MV-4-11 (cell line): ENCODE results near the gene ECT2L.
A peak's percentile ranks its signal among the peaks of the same experiment; 100 is the strongest.

Experiments used
- DNase-seq: peaks from one replicate; lab custom pipeline; 2025; lab: John Stamatoyannopoulos, UW

ECT2L gene

DNA sequence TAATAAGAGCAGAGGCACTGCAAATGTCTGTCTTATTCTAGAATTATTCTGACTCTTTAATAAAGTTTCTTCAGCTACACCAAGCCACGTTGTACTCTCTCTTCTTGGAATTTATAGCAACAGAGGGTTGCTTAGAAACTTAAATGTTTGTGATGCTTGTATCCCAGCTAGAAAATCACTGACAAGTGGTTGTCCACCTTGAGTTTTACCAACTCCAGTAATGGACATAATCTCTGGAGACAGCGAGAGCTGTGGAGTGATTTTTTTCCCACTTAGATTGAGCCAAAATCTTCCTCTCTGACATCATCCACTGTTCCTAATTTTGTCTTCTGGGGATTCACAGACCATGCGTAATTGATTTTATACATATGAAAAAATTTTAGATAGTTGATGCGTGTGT, 8.0 kb downstream of the ECT2L start:
- DNase-seq: no peak

DNA sequence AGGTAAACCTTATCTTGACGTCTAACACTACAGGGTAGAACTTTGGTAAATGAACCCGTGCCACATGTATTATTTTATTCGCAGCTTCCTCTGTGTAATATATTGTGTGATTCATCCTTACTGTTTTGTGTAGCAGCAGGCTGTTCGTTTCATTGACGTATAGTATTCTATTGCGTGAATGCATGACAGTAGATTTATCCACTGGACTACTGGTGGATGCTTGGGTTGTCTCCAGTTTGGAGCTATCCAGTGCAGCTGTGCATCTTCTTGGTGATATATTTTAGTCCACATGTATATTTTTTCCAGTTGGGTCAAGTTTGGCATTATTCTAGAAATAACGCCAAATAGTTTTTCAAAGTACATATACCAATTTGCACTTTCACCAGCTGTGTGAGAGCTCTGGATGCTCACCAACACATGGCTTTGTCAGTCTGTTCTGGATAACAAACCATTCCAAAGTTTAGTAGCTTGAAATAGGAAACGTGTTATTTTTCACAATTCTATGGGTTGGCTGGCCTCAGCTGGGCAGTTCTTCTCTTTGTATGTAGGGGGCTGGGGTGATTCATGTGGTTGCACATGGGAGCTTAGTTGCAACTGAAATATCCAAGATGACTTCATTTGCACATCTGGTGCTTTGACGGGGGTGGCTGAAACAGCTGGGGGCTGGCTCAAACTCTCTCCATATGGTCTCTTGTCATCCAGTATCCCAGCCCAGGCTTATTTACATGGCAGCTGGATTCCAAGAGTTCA, 9.3 kb downstream of the ECT2L start:
- DNase-seq: peak; percentile 89

GRCh38 chr6:138806889-138807288, 11.0 kb downstream of the ECT2L start:
- peak; percentile 76 for DNase-seq

- DNase-seq: no peak
These were observed 13.8 kb downstream of the ECT2L start for GRCh38 chr6:138809677-138810076.

GRCh38 chr6:138811866-138812265, 16.0 kb downstream of the ECT2L start:
- peak; percentile 90 for DNase-seq

- DNase-seq: no peak
These were observed 18.4 kb downstream of the ECT2L start for GRCh38 chr6:138814179-138814834.

- no peak for DNase-seq
These were observed 19.3 kb downstream of the ECT2L start for GRCh38 chr6:138815221-138815620.

- peak; percentile 61 for DNase-seq
These were observed 20.1 kb downstream of the ECT2L start for GRCh38 chr6:138815797-138816528.

DNA sequence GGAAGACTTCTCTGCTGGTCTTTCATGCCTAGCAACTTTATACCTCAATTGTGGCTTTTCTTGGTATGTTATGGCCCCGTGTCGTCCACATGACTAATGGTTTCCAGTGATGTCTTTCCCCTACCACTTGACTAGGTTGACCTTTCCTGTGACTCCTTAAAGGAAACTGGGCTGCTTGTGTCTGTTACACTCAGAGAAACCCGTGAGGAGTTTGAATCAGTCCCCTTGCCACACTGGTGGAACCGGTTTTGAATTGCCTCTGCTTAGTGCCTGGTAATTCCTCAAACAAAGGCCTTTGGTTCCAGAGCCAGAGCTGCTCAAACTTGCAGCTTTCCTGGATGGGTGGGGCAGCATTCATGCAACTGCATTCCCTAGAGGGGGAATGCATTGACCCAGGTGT, 21.9 kb downstream of the ECT2L start:
- peak; percentile 56 for DNase-seq

DNA sequence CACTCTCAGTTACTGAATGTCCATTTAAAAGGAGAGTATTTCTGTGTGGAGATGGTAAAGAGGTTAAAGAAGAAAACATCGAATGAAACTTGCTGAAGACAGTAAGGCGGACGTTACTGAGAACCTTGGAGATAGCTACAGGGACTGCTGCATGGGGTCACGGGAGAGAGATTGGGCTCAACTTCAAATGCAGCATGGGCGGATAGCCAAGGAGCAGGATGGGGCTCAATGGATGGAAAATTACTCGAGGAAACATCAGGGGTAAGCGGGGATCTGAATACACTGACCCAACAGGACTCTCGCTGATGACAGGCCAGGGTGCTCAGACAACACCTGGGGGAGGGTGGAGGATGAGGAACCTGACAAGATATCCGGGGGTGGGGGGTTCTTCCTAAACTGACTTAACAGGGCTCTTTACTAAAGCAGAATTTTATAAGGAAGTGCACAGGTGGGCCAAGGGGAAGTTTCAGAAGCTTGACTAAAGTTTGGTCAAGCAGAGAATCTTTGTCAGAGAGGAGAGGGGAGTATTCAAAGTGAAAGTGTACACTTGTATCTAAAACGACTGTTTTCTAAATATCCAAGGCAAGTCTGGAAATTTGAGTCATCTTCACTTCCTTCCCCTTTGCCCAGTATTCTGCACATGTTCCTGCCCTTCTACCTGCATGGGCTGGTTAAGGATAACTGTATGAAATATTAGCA, 22.8 kb downstream of the ECT2L start:
- peak; percentile 56 for DNase-seq

GRCh38 chr6:138821519-138821918, 25.6 kb downstream of the ECT2L start:
- DNase-seq: no peak

- DNase-seq: peak; percentile 35
These were observed 28.7 kb downstream of the ECT2L start for GRCh38 chr6:138824482-138825144.

- DNase-seq: no peak
These were observed 34.4 kb downstream of the ECT2L start for GRCh38 chr6:138830248-138830647.

DNA sequence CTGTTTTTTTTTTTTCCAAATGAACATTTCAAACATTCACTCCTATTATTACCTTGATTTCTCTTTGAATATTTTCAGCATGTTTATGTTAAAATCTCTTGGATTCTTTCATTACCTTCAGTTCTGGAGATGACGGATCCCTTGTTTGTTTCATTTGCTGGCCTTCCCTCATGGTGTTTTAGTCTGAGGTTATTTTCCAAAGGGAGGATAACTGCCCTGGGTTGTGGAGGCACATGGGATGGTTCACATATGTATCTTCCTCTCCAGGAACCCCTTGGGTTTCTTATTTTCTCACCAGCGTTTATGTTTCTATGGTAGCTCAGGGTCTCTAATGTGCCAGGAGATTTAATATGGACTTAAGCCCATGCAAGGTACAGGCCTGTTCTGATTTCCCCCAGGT, 36.3 kb downstream of the ECT2L start:
- no peak for DNase-seq

GRCh38 chr6:138833816-138834539, 38.1 kb downstream of the ECT2L start:
- DNase-seq: no peak

DNA sequence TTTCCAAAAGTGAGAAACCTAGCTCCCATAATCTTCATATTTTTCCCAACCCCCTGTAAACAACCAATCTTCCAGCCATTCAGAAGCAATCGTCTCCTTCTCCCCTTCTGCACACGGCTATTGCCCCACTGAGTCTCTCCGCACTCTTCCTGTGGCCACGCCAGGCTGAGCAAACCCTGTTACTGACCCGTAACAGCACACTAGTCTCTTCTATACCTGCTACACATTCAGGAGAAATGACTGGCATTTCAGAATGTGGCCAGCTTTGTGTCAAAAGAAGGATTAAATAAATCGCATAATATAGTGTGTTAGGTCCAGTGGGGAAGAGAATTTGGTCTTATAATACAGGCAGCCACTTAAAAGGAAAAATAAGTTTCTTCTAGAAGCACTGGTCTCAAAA, 41.4 kb downstream of the ECT2L start:
- DNase-seq: no peak

DNA sequence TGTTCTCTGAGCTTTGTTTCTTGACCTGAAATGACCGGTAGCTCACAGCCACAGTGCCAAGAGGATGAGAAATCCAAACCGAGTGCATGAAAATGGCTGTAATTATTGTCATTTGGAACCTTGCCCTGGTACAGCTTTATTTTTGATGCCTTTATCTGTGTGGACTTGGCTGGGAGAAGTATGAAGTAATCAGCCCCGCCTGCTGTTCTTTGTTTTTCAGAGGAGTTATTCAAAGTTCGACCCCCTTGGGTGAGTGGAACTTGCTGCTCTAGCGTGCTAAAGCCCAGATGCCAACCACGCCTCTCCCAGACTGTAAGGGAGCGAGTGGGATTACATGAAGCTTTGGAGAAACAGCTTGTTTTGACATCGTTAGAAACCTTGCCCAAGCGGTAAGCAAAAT, 48.3 kb downstream of the ECT2L start:
- no peak for DNase-seq

DNA sequence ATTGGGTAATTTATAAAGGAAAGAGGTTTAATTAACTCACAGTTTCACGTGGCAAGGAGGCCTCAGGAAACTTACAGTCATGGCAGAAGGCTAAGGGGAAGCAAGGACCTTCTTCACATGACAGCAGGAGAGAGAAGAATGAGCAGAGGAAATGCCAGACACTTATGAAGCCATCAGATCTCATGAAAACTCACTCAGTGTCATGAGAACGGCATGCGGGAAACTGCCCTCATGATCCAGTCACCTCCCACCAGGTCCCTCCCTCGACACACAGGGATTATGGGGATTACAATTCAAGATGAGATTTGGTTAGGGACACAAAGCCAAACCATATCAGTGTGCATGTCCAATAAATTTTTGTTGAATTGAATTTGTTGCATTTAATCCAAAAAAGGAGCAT, 52.0 kb downstream of the ECT2L start:
- DNase-seq: no peak

DNA sequence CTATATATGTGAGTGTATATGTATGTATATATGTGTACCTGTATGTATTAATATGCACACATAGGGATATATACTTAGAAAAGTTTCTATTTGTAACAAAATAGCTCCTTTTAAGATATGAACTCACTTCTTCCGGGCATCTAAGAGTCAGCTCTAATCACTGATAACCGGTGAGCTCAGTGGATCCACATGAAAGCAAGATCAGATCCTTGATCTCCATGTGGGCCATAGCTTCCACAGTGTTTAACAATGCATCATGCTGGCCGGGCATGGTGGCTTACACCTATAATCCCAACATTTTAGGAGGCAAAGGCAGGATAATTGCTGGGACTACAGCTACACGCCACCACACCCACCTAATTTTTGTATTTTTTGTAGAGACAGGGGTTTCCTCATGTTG, 52.6 kb downstream of the ECT2L start:
- DNase-seq: no peak

DNA sequence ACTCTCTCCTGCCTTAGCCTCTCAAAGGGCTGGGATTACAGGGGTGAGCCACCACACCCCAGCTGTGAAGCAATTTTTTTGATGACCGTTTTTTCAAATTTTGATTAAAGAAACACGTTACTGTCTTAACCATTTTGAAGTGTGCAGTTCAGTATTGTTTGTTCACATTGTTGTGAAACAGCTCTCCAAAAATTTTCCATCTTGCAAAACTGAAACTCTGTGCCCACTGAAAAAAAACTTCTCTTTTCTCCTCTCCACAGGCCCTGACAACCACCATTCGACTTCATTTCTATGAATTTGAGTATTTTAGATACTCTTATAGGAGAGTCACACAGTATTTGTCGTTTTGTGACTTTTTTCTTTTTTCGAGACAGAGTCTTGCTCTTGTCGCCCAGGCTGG, 53.9 kb downstream of the ECT2L start:
- peak; percentile 91 for DNase-seq

GRCh38 chr6:138856654-138857053, 60.8 kb downstream of the ECT2L start:
- DNase-seq: peak; percentile 64
